OCI-LY1 (cell line): Measurements from ENCODE around the gene GABRB3.

Source experiments
- H2AFZ ChIP-seq: fragments of 200-600 bp; sonication (generic), shearing (Covaris generic); 2 replicates; pipeline ENCODE4 v1.6.0; 2014; ENCODE audit warnings: antibody characterized with exemption, mild to moderate bottlenecking, low read length
- H3F3A ChIP-seq: fragments of 200-600 bp; sonication (generic), shearing (Covaris generic); 2 replicates; pipeline ENCODE4 v1.6.0; 2014; ENCODE audit warnings: mild to moderate bottlenecking, antibody characterized with exemption, low read length, moderate library complexity; ENCODE audit not compliant: insufficient read depth
- H3K27ac ChIP-seq: fragments of 200-600 bp; sonication (generic); 2 replicates; pipeline ENCODE4 v1.5.1; 2014; ENCODE audit warnings: low read length, mixed run types, mild to moderate bottlenecking, low read depth; ENCODE audit not compliant: poor library complexity, severe bottlenecking
- H3K27me3 ChIP-seq: fragments of 200-600 bp; sonication (generic); 2 replicates; pipeline ENCODE4 v1.6.0; 2014; ENCODE audit warnings: antibody characterized with exemption, mild to moderate bottlenecking, low read length, moderate library complexity; ENCODE audit not compliant: insufficient read depth
- H3K36me3 ChIP-seq: fragments of 200-600 bp; sonication (generic); 2 replicates; pipeline ENCODE4 v1.6.1; 2014; ENCODE audit warnings: mild to moderate bottlenecking, antibody characterized with exemption, low read length, moderate library complexity, mixed read lengths; ENCODE audit not compliant: insufficient read depth
- H3K4me1 ChIP-seq: fragments of 200-600 bp; sonication (generic); 2 replicates; pipeline ENCODE4 v1.5.1; 2014; ENCODE audit warnings: mild to moderate bottlenecking, low read length, moderate library complexity; ENCODE audit not compliant: insufficient read depth, severe bottlenecking
- H3K4me2 ChIP-seq: fragments of 200-600 bp; sonication (generic), shearing (Covaris generic); 2 replicates; pipeline ENCODE4 v1.6.1; 2014; ENCODE audit warnings: low read length
- H3K4me3 ChIP-seq: fragments of 200-600 bp; sonication (generic); 2 replicates; pipeline ENCODE4 v1.5.1; 2014; ENCODE audit warnings: low read length, low read depth, mild to moderate bottlenecking, mixed read lengths; ENCODE audit not compliant: poor library complexity, severe bottlenecking
- H3K79me2 ChIP-seq: fragments of 200-600 bp; shearing (Covaris generic); 2 replicates; pipeline ENCODE4 v1.6.1; 2016; ENCODE audit warnings: mixed run types, low read length, mixed read lengths; ENCODE audit not compliant: insufficient read depth
- H3K9ac ChIP-seq: fragments of 200-600 bp; sonication (generic), shearing (Covaris generic); 2 replicates; pipeline ENCODE4 v1.6.1; 2014; ENCODE audit warnings: mild to moderate bottlenecking, low read length, mixed read lengths
- H3K9me2 ChIP-seq: fragments of 200-600 bp; sonication (generic), shearing (Covaris generic); 2 replicates; pipeline ENCODE4 v1.6.1; 2014; ENCODE audit warnings: low read depth, mild to moderate bottlenecking, low read length, mixed read lengths
- H3K9me3 ChIP-seq: fragments of 200-600 bp; shearing (Covaris generic); 2 replicates; pipeline ENCODE4 v1.6.1; 2014; ENCODE audit warnings: low read length, mixed read lengths
- H4K20me1 ChIP-seq: fragments of 200-600 bp; sonication (generic), shearing (Covaris generic); 2 replicates; pipeline ENCODE4 v1.6.0; 2016; ENCODE audit warnings: mild to moderate bottlenecking, low read length; ENCODE audit not compliant: insufficient read depth
- CTCF ChIP-seq: fragments of 200-600 bp; sonication (generic), shearing (Covaris generic); IDR thresholded peaks from 2 replicates; pipeline ENCODE4 v1.5.1; 2017; ENCODE audit warnings: mild to moderate bottlenecking, antibody characterized with exemption, low read length, moderate library complexity, mixed read lengths
- EZH2 ChIP-seq: fragments of 200-600 bp; sonication (generic), shearing (Covaris generic); IDR thresholded peaks from 2 replicates; pipeline ENCODE4 v1.8.0; 2017; ENCODE audit warnings: borderline replicate concordance, mixed run types, mild to moderate bottlenecking, antibody characterized with exemption, low read length, moderate library complexity, mixed read lengths

The GABRB3 gene

GRCh38 chr15:26772154-26773066 lies at the start of gene GABRB3:
Gene GABRB3 (minus strand): TSS chr15:26773066.
- no peaks in the 10 kb centered on the region for H3K79me2 ChIP-seq

GRCh38 chr15:26807517-26808427 lies 34.9 kb upstream of the GABRB3 start:
- Histone ChIP-seq H3K9me3 (no peaks in the 10 kb centered on the region), H3K79me2 (no peaks in the 10 kb centered on the region), H3K27ac (no peak overlapping the region), H3K4me1 (no peaks in the 10 kb centered on the region), H3K9me2 (no peaks in the 10 kb centered on the region), H3F3A (no peaks in the 10 kb centered on the region), H3K36me3 (no peaks in the 10 kb centered on the region), H3K9ac (no peak overlapping the region), H3K4me2 (no peak overlapping the region), H3K27me3 (no peaks in the 10 kb centered on the region), H2AFZ (no peak overlapping the region), H4K20me1 (no peaks in the 10 kb centered on the region), H3K4me3 (no peak overlapping the region)
- TF ChIP-seq CTCF (no peak), EZH2 (no peak)

More at GRCh38 chr15:26772154-26773066, at the start of gene GABRB3:
- Histone ChIP-seq H3K4me1 (no peaks in the 10 kb centered on the region), H3K9ac (no peak within 1 kb of the TSS), H3F3A (no peaks in the 10 kb centered on the region), H3K9me3 (no peaks in the 10 kb centered on the region), H3K4me3 (no peak within 1 kb of the TSS), H3K27me3 (no peaks in the 10 kb centered on the region), H2AFZ (no peak within 1 kb of the TSS), H3K4me2 (no peak within 1 kb of the TSS), H3K9me2 (no peaks in the 10 kb centered on the region), H4K20me1 (no peaks in the 10 kb centered on the region), H3K36me3 (no peaks in the 10 kb centered on the region), H3K27ac (no peak within 1 kb of the TSS)
- TF ChIP-seq CTCF (no peak), EZH2 (no peak)

GRCh38 chr15:26806574-26806973 lies 33.7 kb upstream of the GABRB3 start:
- Histone ChIP-seq H3F3A (no peaks in the 10 kb centered on the region), H3K9me3 (no peaks in the 10 kb centered on the region), H3K9me2 (no peaks in the 10 kb centered on the region), H3K79me2 (no peaks in the 10 kb centered on the region), H2AFZ (no peak overlapping the region), H3K36me3 (no peaks in the 10 kb centered on the region), H3K4me2 (no peak overlapping the region), H3K27ac (no peak overlapping the region), H3K4me1 (no peaks in the 10 kb centered on the region), H4K20me1 (no peaks in the 10 kb centered on the region), H3K4me3 (no peak overlapping the region), H3K9ac (no peak overlapping the region), H3K27me3 (no peaks in the 10 kb centered on the region)
- TF ChIP-seq EZH2 (no peak), CTCF (no peak)
